ENCODE data around the gene TASP1. TPM values are rescaled to one million over a fixed set of nuclear protein-coding genes. Genes with fewer than 3 reads are reported as not detected.

The TASP1 gene
- total RNA-seq, 1 experiment from 2014 or later: 27.4 TPM

- H3K27me3 Mint-ChIP-seq (ENCODE audit: insufficient read depth, unreplicated experiment): no peaks in the 10 kb centered on the region
- H3K9me3 Mint-ChIP-seq (ENCODE audit: unreplicated experiment): no peaks in the 10 kb centered on the region
Observed at GRCh38 chr20:13515796-13516558, 122.8 kb downstream of the TASP1 start.

GRCh38 chr20:13515291-13515690 is 123.4 kb downstream of the TASP1 start:
- no peak overlapping the region for H3K27ac Mint-ChIP-seq (ENCODE audit: unreplicated experiment)
- H3K4me3 Mint-ChIP-seq (ENCODE audit: unreplicated experiment): no peak overlapping the region
- no peaks in the 10 kb centered on the region for H3K4me1 Mint-ChIP-seq (ENCODE audit: low read depth, unreplicated experiment)
- Histone ChIP-seq H3K36me3 (ENCODE audit: control insufficient read depth, insufficient read depth, low read length) (no peaks in the 10 kb centered on the region), H3K9me3 (no peaks in the 10 kb centered on the region), H3K4me3 (ENCODE audit: low read depth, low read length) (no peak overlapping the region), H3K4me1 (no peaks in the 10 kb centered on the region), H3K27me3 (replicated peaks; ENCODE audit: control insufficient read depth, insufficient read depth, low read length) (no peaks in the 10 kb centered on the region)
- H3K9me3 Mint-ChIP-seq (ENCODE audit: unreplicated experiment): no peaks in the 10 kb centered on the region
- no TSS peak for BruUV-seq (replicated peaks)
- no peak for DNase-seq
- intact Hi-C loops (cut with micrococcal nuclease; ENCODE audit: unreplicated experiment): no loop called here
- ChIA-PET CTCF (no interaction called here), POLR2A (no interaction called here)
- no peaks in the 10 kb centered on the region for H3K27me3 Mint-ChIP-seq (ENCODE audit: insufficient read depth, unreplicated experiment)
- TF ChIP-seq CTCF (IDR thresholded peaks at IDR 0.05; ENCODE audit: insufficient read depth in 1 of 2, low read depth in 1 of 2, low read length in 1 of 2, severe bottlenecking in 1 of 2, unreplicated experiment in 1 of 2): no peak
- peaks cover 14% of the 10 kb centered on the region for H3K36me3 Mint-ChIP-seq (ENCODE audit: insufficient read depth, unreplicated experiment)

More at GRCh38 chr20:13515796-13516558, 122.8 kb downstream of the TASP1 start:
- H3K36me3 Mint-ChIP-seq (ENCODE audit: insufficient read depth, unreplicated experiment): peaks cover 14% of the 10 kb centered on the region
- H3K4me3 Mint-ChIP-seq (ENCODE audit: unreplicated experiment): no peak overlapping the region
- Histone ChIP-seq H3K9me3 (no peaks in the 10 kb centered on the region), H3K36me3 (ENCODE audit: control insufficient read depth, insufficient read depth, low read length) (no peaks in the 10 kb centered on the region), H3K4me1 (no peaks in the 10 kb centered on the region), H3K4me3 (ENCODE audit: low read depth, low read length) (no peak overlapping the region), H3K27me3 (replicated peaks; ENCODE audit: control insufficient read depth, insufficient read depth, low read length) (no peaks in the 10 kb centered on the region)
- POLR2A ChIA-PET: no interaction called here
- H3K27ac Mint-ChIP-seq (ENCODE audit: unreplicated experiment): no peak overlapping the region
- intact Hi-C loops (cut with micrococcal nuclease; ENCODE audit: unreplicated experiment): no loop called here
- BruUV-seq (replicated peaks): no TSS peak
- H3K4me1 Mint-ChIP-seq (ENCODE audit: low read depth, unreplicated experiment): no peaks in the 10 kb centered on the region
- DNase-seq: no peak
- no peak for TF ChIP-seq CTCF (IDR thresholded peaks at IDR 0.05; ENCODE audit: insufficient read depth in 1 of 2, low read depth in 1 of 2, low read length in 1 of 2, severe bottlenecking in 1 of 2, unreplicated experiment in 1 of 2)
- CTCF ChIA-PET: no interaction called here

GRCh38 chr20:13510837-13511488 is 127.8 kb downstream of the TASP1 start:
- no peak for TF ChIP-seq CTCF (IDR thresholded peaks at IDR 0.05; ENCODE audit: insufficient read depth in 1 of 2, low read depth in 1 of 2, low read length in 1 of 2, severe bottlenecking in 1 of 2, unreplicated experiment in 1 of 2)
- no TSS peak for BruUV-seq (replicated peaks)
- H3K27me3 Mint-ChIP-seq (ENCODE audit: insufficient read depth, unreplicated experiment): no peaks in the 10 kb centered on the region
- Histone ChIP-seq H3K4me1 (no peaks in the 10 kb centered on the region), H3K36me3 (ENCODE audit: control insufficient read depth, insufficient read depth, low read length) (no peaks in the 10 kb centered on the region), H3K9me3 (no peaks in the 10 kb centered on the region), H3K27me3 (replicated peaks; ENCODE audit: control insufficient read depth, insufficient read depth, low read length) (no peaks in the 10 kb centered on the region), H3K4me3 (ENCODE audit: low read depth, low read length) (no peak overlapping the region)
- H3K9me3 Mint-ChIP-seq (ENCODE audit: unreplicated experiment): no peaks in the 10 kb centered on the region
- DNase-seq: no peak
- ChIA-PET POLR2A (no interaction called here), CTCF (no interaction called here)
- H3K4me1 Mint-ChIP-seq (ENCODE audit: low read depth, unreplicated experiment): no peaks in the 10 kb centered on the region
- intact Hi-C loops (cut with micrococcal nuclease; ENCODE audit: unreplicated experiment): no loop called here
- H3K36me3 Mint-ChIP-seq (ENCODE audit: insufficient read depth, unreplicated experiment): peaks cover 19% of the 10 kb centered on the region
- no peak overlapping the region for H3K4me3 Mint-ChIP-seq (ENCODE audit: unreplicated experiment)
- H3K27ac Mint-ChIP-seq (ENCODE audit: unreplicated experiment): no peak overlapping the region

All from Caco-2 (cell line).